WTC11 (cell line): Measurements from ENCODE around the gene DDX46. TPM values are rescaled to one million over a fixed set of nuclear protein-coding genes. Genes with fewer than 3 reads are reported as not detected.

Experiments
- ATAC-seq: fragments of 200-7000 bp; cut with Tn5 transposase; 2 replicates; pipeline ENCODE4 v1.10.0; 2021; ENCODE audit warnings: mild to moderate bottlenecking, moderate library complexity
- CTCF ChIA-PET: fragments of 300-600 bp; sonication (Branson Sonifier 250); formaldehyde crosslinking; loops from one replicate; lab custom pipeline; 2021; ENCODE audit warnings: antibody characterized with exemption; lab: Charles Lee
- POLR2A ChIA-PET: fragments of 350-600 bp; sonication (Branson Sonifier 250); formaldehyde crosslinking; loops from one replicate; lab custom pipeline; 2021; ENCODE audit warnings: antibody characterized with exemption; lab: Charles Lee
- DNase-seq: peaks from one replicate; pipeline ENCODE4 v3.0.0; 2021; ENCODE audit warnings: low spot score
- H3K27ac Mint-ChIP-seq: 2 replicates; pipeline ENCODE4 v1.8.0; 2021; ENCODE audit warnings: mixed read lengths
- H3K27me3 Mint-ChIP-seq: 2 replicates; pipeline ENCODE4 v1.8.0; 2021; ENCODE audit warnings: low read depth, mild to moderate bottlenecking, moderate library complexity, mixed read lengths
- H3K36me3 Mint-ChIP-seq: 2 replicates; pipeline ENCODE4 v1.8.0; 2021; ENCODE audit warnings: mixed read lengths
- H3K4me1 Mint-ChIP-seq: 2 replicates; pipeline ENCODE4 v1.8.0; 2022; ENCODE audit warnings: mixed read lengths
- H3K4me3 Mint-ChIP-seq: 2 replicates; pipeline ENCODE4 v1.8.0; 2021; ENCODE audit warnings: mild to moderate bottlenecking, moderate library complexity, mixed read lengths
- H3K9me3 Mint-ChIP-seq: 2 replicates; pipeline ENCODE4 v1.8.0; 2021; ENCODE audit warnings: mixed read lengths
- ATF6 ChIP-seq: sonication (generic); formaldehyde crosslinking; IDR thresholded peaks from 2 replicates; pipeline ENCODE4 v1.8.1; 2023; ENCODE audit warnings: mild to moderate bottlenecking, missing genetic modification reagents
- IRF2 ChIP-seq: sonication (generic); formaldehyde crosslinking; IDR thresholded peaks from 2 replicates; pipeline ENCODE4 v1.8.0; 2022; ENCODE audit warnings: low read depth, missing genetic modification reagents, borderline replicate concordance
- KAT7 ChIP-seq: sonication (generic); formaldehyde crosslinking; IDR thresholded peaks from 2 replicates; pipeline ENCODE4 v1.8.1; 2023; ENCODE audit warnings: missing genetic modification reagents, mild to moderate bottlenecking, borderline replicate concordance
- MXD4 ChIP-seq: fragments of 250-450 bp; sonication (Bioruptor Pico); IDR thresholded peaks from 2 replicates; pipeline ENCODE4 v1.8.0; 2021; ENCODE audit warnings: mild to moderate bottlenecking, moderate library complexity, borderline replicate concordance
- NFYB ChIP-seq: sonication (generic); formaldehyde crosslinking; conservative IDR thresholded peaks from 2 replicates; pipeline ENCODE4 v1.8.0; 2022; ENCODE audit warnings: low read depth, missing genetic modification reagents
- RORB ChIP-seq: fragments of 250-450 bp; sonication (Bioruptor Pico); IDR thresholded peaks from 2 replicates; pipeline ENCODE4 v1.9.0; 2021; ENCODE audit warnings: mild to moderate bottlenecking
- ZNF232 ChIP-seq: sonication (generic); formaldehyde crosslinking; IDR thresholded peaks from 2 replicates; pipeline ENCODE4 v1.8.0; 2022; ENCODE audit warnings: mild to moderate bottlenecking, missing genetic modification reagents
- ZNF281 ChIP-seq: sonication (generic); formaldehyde crosslinking; IDR thresholded peaks from 2 replicates; pipeline ENCODE4 v1.8.0; 2023; ENCODE audit warnings: mild to moderate bottlenecking, missing genetic modification reagents
- ZNF425 ChIP-seq: fragments of 250-450 bp; sonication (Bioruptor Pico); conservative IDR thresholded peaks from 2 replicates; pipeline ENCODE4 v1.9.0; 2021; ENCODE audit warnings: mild to moderate bottlenecking
- total RNA-seq: library from RNA; stranded (reverse); gene quantifications from 3 replicates; pipeline ENCODE4 v1.2.3, GENCODE V29; 2021
- TF ChIP-seq, protein P1 (sequence below): sonication (generic); formaldehyde crosslinking; IDR thresholded peaks from 2 replicates; pipeline ENCODE4 v1.8.0; 2022; ENCODE audit warnings: mild to moderate bottlenecking, missing genetic modification reagents
- TF ChIP-seq, protein P2 (sequence below): fragments of 250-450 bp; sonication (Bioruptor Pico); IDR thresholded peaks from 2 replicates; pipeline ENCODE4 v2.1.2; 2022; ENCODE audit warnings: mild to moderate bottlenecking, moderate library complexity
- TF ChIP-seq, protein P3 (sequence below): sonication (generic); formaldehyde crosslinking; IDR thresholded peaks from 2 replicates; pipeline ENCODE4 v1.8.1; 2022; ENCODE audit warnings: mild to moderate bottlenecking, missing genetic modification reagents, moderate library complexity, borderline replicate concordance
- TF ChIP-seq, protein P4 (sequence below): sonication (generic); formaldehyde crosslinking; IDR thresholded peaks from 2 replicates; pipeline ENCODE4 v1.8.1; 2022; ENCODE audit warnings: low read depth, mild to moderate bottlenecking, moderate library complexity, missing genetic modification reagents, borderline replicate concordance
- TF ChIP-seq, protein P5 (sequence below): fragments of 250-450 bp; sonication (Bioruptor Pico); IDR thresholded peaks from 2 replicates; pipeline ENCODE4 v1.9.0; 2021; ENCODE audit warnings: mild to moderate bottlenecking

Gene DDX46
- total RNA-seq, 1 experiment from 2014 or later: 123 TPM

DNA sequence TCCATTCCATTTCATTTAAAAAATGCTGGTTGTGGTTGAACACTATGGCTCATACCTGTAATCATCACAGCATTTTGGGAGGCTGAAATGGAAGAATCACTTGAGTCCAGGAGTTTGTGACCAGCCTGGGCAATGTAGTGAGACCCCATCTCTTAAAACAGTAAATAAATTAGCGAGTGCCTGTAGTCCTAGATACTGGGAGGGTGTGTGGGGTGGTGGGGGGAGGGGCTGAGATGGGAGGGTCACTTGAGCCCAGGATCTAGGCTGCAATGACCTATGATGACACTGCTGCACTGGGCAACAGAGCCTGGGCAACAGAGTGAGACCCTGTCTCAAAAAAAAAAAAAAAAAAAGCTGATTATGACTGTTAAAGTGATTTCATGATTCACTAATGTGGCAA is 29.1 kb downstream of the DDX46 start (continued):
- TF ChIP-seq ATF6 (no peak), KAT7 (CRISPR knock-in tag) (no peak)
- TF ChIP-seq, protein P1, sequence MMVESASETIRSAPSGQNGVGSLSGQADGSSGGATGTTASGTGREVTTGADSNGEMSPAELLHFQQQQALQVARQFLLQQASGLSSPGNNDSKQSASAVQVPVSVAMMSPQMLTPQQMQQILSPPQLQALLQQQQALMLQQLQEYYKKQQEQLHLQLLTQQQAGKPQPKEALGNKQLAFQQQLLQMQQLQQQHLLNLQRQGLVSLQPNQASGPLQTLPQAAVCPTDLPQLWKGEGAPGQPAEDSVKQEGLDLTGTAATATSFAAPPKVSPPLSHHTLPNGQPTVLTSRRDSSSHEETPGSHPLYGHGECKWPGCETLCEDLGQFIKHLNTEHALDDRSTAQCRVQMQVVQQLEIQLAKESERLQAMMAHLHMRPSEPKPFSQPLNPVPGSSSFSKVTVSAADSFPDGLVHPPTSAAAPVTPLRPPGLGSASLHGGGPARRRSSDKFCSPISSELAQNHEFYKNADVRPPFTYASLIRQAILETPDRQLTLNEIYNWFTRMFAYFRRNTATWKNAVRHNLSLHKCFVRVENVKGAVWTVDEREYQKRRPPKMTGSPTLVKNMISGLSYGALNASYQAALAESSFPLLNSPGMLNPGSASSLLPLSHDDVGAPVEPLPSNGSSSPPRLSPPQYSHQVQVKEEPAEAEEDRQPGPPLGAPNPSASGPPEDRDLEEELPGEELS (CRISPR knock-in tag): no peak

DNA sequence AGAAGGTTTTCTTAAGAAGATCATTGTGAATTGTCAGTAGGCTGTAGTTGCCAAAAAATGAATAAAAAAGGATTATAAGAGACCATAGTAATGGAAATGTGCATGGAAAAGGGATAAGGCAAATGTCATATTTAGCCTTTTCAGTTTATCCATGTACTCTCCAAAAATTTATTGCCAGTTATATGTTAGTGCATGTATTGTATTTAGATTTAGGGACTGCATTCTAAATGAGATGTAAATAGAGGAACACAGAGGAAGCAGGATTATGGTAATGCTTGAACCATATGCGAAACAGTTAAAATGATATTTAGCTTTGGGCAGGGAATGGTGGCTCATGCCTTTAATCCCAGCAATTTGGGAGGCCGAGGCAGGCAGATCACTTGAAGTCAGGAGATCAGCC is 33.0 kb downstream of the DDX46 start:
- ATAC-seq (no peak), DNase-seq (no peak)
- no peak for TF ChIP-seq MXD4 (CRISPR knock-in tag)
- TF ChIP-seq, protein P2, sequence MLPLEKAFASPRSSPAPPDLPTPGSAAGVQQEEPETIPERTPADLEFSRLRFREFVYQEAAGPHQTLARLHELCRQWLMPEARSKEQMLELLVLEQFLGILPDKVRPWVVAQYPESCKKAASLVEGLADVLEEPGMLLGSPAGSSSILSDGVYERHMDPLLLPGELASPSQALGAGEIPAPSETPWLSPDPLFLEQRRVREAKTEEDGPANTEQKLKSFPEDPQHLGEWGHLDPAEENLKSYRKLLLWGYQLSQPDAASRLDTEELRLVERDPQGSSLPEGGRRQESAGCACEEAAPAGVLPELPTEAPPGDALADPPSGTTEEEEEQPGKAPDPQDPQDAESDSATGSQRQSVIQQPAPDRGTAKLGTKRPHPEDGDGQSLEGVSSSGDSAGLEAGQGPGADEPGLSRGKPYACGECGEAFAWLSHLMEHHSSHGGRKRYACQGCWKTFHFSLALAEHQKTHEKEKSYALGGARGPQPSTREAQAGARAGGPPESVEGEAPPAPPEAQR (CRISPR knock-in tag): no peak
- no peak for TF ChIP-seq RORB (CRISPR knock-in tag)
- no peak for TF ChIP-seq ZNF232 (CRISPR knock-in tag)
- TF ChIP-seq IRF2 (CRISPR knock-in tag): no peak
- TF ChIP-seq, protein P3, sequence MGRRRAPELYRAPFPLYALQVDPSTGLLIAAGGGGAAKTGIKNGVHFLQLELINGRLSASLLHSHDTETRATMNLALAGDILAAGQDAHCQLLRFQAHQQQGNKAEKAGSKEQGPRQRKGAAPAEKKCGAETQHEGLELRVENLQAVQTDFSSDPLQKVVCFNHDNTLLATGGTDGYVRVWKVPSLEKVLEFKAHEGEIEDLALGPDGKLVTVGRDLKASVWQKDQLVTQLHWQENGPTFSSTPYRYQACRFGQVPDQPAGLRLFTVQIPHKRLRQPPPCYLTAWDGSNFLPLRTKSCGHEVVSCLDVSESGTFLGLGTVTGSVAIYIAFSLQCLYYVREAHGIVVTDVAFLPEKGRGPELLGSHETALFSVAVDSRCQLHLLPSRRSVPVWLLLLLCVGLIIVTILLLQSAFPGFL (CRISPR knock-in tag): no peak
- TF ChIP-seq, protein P4, sequence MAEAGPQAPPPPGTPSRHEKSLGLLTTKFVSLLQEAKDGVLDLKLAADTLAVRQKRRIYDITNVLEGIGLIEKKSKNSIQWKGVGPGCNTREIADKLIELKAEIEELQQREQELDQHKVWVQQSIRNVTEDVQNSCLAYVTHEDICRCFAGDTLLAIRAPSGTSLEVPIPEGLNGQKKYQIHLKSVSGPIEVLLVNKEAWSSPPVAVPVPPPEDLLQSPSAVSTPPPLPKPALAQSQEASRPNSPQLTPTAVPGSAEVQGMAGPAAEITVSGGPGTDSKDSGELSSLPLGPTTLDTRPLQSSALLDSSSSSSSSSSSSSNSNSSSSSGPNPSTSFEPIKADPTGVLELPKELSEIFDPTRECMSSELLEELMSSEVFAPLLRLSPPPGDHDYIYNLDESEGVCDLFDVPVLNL (CRISPR knock-in tag): no peak
- TF ChIP-seq ZNF281 (CRISPR knock-in tag): no peak
- TF ChIP-seq ZNF425 (CRISPR knock-in tag): no peak
- TF ChIP-seq NFYB (CRISPR knock-in tag): no peak
- TF ChIP-seq, protein P5, sequence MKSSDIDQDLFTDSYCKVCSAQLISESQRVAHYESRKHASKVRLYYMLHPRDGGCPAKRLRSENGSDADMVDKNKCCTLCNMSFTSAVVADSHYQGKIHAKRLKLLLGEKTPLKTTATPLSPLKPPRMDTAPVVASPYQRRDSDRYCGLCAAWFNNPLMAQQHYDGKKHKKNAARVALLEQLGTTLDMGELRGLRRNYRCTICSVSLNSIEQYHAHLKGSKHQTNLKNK (CRISPR knock-in tag): no peak
- Mint-ChIP-seq H3K9me3 (no peaks in the 10 kb centered on the region), H3K27me3 (no peaks in the 10 kb centered on the region), H3K4me1 (no peaks in the 10 kb centered on the region), H3K27ac (no peak overlapping the region), H3K36me3 (peaks cover 85% of the 10 kb centered on the region), H3K4me3 (no peak overlapping the region)
- ChIA-PET CTCF (no interaction called here), POLR2A (no interaction called here)
